HG02798 (cell line): ENCODE data around the gene RIOK1.

ENCODE experiments used
- ATAC-seq: cut with Tn5 transposase; IDR thresholded peaks from one replicate; pipeline ENCODE4 v1.9.1; 2021; ENCODE audit warnings: mild to moderate bottlenecking; ENCODE audit not compliant: unreplicated experiment, poor library complexity

RIOK1 gene

DNA sequence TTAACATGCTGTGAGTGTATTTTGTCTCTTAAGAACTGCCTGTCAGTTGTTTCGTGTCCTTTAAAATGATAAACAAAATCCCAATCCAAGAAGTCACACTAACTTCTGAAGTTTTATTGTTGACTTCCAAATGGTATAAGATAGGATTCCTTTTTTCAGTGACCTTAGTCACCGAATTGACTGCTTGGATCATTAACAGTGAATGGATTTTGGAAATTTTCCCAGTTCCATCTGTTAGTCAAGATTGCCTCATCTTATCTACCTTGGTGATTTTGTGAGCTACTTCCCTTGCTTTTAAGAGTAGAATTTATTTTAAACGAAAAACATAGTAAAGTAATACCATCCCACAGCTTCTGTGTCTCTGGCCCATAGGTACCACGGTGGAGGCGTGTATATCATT is 14.9 kb downstream of the RIOK1 start:
- no peak for ATAC-seq

DNA sequence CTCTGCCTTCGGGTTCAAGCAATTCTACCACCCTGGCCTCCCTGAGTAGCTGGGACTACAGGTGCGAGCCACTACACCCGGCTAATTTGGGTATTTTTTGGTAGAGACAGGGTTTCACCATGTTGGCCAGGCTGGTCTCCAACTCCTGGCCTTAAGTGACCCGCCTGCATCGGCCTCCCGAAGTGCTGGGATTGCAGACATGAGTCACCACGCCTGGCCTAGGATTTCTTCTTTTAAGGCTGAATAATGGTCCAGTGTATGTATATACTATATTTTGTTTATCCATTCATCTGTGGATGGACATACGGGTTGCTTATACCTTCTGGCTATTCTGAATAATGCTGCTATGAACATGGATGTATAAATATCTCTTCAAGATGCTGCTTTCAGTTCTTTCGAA is 17.1 kb downstream of the RIOK1 start:
- ATAC-seq: no peak

DNA sequence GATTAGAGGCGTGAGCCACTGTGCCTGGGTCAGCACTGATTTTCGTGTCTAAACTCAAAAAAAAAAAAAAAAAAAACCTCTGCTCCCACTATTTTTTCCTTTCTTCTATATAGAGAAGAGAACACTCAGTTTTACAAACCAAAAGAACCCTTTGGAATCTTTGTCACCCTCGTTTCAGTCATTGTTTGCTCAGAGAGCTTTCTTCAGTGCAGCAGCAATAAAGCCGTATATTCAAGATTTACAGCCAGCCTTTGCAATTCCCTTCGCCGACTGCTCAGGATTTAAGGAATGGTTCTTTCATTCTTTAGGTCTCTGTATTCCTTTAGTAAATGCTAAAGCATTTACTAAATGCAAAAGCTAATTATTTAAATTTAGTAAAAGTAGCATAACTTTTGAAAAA is 20.1 kb downstream of the RIOK1 start:
- ATAC-seq: no peak

DNA sequence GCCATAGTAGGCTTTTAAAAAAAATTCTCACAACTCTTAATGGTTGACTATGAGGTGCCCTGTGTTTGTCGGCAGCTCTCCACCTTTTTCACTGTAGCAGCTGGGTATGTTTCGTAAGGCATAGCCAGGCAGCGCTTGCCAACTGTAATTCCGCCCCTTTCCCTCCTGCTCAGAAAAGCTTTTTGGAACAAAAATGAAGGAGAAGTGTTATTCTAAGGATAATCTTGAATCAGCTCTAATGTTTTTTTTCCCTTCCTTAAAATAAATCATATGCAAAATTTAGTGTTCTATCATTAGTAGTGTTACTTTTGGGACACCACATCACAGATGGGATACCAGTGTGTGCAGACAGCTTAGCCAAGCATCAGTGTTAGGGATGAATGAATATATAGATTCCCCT is 21.2 kb downstream of the RIOK1 start:
- no peak for ATAC-seq

DNA sequence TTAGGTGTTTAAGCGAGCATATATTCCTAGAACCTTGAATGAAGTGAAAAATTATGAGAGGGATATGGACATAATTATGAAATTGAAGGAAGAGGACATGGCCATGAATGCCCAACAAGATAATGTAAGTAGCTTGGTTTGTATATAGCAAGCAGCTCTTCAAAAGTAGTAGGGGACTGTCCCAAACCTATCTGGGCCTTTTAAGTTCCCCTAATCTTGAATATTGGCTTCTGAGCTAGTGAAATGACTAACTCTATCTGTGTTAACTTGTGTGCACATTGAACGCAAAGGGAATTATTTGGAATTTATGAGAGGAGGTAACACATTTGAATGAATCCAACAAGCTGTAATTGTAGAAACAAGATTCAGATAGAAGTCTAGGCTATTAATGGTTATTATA is 21.7 kb downstream of the RIOK1 start:
- no peak for ATAC-seq

DNA sequence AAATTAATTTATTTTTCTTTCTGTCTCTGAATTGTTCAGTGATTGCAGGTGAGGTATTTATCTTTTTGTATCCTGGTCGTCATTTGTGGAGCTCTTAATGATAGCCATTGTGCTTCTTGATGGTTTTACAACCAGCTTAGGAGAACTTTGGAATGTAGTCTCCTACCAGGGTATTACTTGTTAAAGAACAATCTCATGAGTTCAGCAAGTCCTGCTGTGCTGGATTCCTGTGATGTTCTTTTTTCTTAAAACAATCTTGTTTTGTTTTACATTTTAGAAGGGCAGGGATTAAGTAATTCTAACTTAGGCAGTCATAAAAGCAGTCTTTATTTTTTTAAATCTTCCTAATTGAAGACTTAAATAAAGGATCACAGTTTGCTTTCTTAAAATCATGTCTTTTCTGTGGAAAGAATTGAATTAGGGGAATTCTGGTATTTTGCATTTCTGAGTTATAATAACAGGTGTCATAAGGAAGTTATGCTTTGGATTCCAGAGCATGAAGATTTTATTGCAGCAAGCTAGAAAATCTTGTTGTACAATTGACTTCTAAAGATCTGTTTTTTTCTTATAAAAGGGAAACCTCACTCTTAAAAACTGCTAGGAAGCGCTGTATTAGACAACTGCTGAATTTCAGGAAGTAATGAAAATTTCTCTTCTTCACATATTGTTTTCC is 23.7 kb downstream of the RIOK1 start:
- ATAC-seq: no peak

DNA sequence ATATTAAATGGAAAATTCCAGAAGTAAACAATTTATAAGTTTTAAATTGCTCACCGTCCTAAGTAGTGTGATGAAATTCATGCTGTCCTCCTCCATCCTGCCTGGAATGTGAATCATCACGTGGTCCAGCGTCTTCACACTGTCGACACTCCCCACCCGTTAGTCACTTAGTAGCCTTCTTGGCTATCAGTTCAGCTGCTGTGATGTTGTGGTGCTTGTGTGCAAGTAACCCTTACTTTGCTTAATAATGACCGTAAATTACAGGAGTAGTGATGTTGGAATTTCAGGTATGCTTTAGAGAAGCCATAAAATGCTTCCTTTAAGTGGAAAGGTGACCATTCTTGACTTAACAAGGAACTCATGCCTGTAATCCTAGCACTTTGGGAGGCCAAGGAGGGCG is 25.2 kb downstream of the RIOK1 start:
- ATAC-seq: no peak

DNA sequence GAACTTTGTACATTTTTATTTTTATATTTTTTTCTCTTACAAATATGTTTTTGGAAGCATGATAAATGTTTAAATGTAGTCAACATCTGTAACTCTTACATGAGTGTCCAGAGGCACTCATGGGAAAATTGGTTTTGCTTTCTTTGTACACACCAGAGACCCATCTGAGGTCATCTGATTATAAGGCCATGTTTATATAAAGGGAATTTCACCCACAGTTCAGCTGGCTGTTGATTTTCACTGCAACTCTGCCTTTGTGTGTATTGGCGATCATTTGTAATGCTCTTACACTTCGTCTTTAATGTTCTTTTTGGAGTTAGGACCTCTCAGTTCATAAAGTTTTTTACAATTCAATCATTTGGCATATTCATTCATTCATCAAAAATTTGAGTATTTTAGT is 28.1 kb downstream of the RIOK1 start:
- no peak for ATAC-seq

DNA sequence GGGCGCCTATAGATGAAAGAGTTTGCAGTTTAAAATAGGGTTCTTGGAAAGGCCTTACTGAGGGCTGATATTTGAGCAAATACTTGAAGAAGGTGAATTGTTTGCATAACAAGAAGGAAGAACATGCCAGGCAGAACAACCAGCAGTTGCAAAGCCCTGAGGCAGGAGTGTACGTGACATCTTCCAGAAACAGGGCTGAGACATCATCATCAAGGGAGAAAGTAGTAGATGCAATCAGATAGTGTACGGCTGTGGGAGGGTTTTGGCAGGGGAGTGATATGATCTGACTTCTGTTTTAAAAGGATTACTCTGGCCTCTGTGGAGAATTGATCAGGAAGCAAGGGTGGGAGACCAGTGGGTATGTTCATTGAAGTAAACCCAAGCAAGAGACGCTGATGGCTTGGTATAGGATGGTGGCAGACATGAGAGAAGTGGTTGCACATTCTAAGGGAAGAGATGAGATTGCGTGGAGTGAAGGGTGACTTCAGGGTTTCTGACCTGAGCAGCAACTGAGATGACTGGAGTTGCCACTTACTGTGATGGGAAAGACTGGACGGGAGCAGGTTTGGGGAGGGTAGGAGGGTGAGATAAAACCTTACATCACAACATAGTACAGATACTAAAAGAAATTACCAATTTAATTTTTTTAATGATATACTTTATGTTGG is 28.8 kb downstream of the RIOK1 start:
- ATAC-seq: no peak

DNA sequence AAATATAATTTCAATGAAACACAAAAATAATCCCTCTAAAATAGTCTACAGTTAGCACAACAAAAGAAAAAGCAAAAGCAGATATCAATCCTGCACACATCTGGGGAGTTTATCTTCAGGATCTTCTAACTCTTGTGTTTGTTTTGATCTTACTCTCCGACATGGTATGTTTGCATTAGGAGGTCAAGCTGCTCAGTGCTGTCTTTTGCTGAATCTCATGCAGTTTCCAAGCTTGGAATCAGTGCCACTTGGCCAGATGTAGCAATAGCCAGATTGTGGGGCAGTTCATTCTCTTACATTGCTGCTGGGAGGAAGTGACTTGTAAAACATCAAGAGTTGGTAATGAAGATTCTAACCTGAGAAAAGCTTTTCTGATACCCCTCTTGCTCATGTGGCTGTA is 29.5 kb downstream of the RIOK1 start:
- ATAC-seq: no peak

DNA sequence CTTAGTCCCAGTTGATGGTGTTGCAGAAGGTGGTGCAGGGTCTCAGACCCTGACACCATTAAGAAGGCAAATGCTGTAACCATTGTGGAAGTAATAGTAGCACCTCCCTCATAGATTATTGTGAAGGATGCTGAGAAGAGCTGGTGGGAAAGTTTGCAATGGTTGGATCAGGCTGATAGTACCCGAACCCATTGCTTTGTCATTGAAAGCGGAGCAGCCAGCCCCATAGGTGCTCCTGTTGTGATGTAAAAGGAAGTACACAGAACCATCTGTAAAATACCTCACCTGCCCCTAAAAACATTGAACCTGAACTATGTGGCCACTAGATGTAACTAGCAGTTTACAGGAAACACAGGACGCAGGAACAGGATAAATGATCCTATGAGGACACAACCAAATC is 31.5 kb downstream of the RIOK1 start:
- no peak for ATAC-seq

DNA sequence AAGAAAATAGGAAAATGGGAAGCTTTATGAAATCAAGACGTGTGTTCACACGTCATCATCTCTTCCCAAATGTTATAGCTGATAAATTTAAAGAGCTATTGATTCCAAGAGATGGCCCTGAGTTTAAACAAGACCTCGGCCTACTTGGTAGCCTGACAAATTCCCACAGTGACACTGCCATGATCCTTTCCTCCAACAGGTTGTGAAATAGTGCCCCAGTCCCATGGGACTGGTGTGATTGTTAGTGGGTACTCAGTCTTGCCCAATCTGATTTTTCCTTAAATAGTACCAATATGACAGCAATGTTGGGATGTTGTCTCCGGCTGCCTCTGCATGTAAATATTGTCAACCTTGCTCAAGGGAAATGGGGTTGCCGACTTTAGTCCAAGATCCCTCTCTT is 34.5 kb downstream of the RIOK1 start:
- no peak for ATAC-seq

DNA sequence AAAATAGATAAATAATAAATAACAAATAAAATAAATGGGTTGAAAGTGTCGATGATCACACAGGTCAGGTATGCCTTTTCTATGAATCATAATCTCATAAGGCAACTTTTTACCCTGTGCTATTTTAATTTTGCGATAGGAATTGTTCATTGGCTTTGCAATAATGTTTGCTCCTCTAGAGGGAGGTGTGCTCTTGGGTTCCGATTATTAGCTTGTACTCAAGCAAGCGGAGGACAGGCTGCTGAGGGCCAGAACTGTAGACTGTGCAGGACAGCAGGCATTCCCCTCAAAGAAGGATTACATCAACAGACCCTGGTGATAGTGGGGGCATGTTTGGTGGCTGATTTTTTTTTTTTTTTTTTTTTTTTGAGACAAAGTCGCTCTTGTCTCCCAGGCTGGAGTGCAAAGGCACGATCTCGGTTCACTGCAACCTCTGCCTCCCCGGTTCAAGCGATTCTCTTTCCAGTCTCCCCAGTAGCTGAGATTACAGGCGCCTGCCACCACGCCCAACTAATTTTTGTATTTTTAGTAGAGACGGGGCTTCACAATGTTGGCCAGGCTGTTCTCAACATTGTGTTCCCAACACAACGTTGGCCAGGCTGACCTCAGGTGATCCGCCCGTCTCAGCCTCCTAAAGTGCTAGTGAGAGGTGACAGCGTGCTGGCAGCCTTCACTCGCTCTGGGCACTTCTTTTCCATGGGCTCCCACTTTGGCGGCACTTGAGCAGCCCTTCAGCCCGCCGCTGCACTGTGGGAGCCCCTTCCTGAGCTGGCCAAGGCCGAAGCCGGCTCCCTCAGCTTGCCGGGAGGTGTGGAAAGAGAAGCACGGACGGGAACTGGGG is 35.6 kb downstream of the RIOK1 start:
- no peak for ATAC-seq

DNA sequence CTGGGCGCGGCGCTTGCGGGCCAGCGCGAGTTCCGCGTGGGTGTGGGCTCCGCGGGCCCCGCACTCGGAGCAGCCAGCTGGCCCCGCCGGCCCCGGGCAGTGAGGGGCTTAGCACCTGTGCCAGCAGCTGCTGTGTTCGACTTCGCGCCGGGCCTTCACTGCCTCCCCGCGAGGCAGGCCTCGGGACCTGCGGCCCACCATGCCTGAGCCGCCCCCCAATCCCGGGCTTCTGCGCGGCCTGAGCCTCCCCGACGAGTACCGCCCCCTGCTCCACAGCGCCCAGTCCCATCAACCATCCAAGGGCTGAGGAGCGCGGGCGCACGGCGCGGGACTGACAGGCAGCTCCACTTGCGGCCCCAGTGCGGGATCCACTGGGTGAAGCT is 36.2 kb downstream of the RIOK1 start:
- no peak for ATAC-seq

DNA sequence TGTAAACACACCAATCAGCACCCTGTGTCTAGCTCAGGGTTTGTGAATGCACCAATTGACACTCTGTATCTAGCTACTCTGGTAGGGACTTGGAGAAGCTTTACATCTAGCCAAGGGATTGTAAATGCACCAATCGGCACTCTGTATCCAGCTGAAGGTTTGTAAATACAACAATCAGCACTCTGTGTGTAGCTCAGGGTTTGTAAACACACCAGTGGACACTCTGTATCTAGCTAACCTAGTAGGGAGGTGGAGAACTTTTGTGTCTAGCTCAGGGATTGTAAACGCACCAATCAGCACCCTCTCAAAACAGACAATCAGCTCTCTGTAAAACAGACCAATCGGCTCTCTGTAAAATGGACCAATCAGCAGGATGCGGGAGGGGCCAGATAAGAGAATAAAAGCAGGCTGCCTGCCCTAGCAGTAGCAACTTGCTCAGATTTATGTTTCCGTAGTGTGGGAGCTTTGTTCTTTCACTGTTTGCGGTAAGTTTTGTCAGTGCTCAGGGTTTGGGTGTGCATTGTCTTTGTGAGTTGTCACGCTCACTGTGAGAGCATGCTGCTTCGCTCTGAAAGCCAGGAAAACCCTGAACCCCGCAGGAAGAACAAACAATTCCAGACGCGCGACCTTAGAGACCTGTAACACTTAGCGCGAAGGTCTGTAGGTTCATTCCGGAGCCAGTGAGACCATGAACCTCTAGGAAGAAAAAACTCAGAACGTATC is 37.0 kb downstream of the RIOK1 start:
- no peak for ATAC-seq

DNA sequence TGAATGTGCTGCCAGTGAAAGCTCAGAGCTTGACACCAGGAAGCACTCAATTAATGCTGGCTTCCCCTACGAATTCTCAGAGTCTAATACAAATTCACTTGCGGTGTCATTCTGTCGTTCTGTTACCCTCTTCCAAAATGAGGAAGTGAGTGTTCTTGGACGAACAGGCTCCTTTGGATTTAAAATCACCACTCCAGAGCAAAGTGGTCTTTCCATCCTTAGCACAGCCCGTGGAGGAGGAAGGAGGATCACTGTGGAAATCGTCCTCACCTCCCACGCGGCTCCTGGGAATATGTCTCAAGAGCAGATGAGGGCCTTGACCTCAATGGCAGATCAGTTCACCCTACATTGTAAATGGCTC is 41.7 kb downstream of the RIOK1 start:
- no peak for ATAC-seq

DNA sequence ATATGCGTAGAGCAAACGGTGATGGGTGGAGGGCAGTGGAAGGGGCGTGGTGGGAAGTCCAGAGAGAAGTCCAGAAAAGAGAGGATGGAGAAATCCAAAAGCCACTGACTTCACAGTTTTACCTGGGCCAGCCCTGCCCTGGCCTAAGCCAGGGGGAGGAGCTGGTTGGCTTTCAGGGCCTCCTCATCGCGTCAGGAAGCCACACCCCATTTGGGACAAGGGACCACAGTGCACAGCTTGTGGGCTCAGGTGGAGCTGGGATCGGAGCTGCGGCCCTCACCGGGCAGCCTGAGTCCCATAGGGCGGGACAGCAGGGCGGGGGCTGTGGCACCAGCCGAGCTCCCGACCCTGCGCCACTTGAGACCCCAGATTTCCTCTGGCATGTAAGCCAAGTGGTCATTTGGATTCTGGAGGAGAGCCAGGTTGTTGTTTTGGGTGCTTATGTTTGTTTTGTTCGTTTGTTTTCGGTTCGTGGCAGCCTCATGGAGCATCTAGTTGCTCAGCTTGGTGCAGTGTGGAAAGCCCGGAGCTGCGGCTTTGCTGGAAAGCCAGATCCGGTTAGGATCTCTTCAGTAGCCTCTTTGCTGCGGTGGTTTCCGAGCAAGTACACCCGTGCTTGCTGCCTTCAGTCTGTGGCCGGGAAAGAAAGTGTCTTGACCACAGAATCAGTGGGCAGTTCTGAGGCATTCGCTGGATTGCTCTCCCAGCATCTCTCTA is 42.2 kb downstream of the RIOK1 start:
- no peak for ATAC-seq

DNA sequence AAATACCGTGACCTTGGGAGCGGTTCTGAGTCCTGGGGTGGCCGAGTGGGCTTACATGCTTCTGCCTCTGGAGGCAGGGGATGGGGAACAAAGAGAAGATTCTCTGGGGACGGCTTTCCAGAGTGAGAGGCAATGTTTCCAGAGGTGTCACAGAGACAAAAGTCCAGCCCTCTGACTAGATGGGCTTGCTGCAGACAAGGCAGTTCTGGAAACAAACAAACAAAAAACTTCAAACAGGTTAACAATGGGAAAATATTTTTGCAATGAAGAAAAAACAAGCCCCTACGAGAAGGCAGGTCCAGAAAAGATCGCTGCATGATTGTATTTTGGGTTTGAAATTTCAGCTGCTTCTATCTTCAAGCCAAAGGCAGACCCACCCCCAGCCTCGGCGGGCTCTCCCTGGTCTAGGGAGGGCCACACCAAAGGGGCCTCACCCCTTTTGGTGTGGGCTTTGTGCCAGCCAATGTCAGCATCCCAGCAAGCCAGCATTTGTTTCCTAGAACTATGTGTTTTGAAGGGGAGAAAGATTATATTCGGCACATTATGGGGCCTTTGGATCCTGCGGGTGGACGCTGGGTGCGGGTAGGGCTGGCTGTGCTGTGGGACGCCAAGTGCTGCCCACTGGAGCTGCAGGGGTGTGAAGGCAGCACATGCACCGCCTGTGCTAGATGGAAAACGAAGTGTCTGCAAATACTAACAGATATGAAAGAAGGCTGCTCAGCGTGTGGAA is 42.9 kb downstream of the RIOK1 start:
- ATAC-seq: no peak

DNA sequence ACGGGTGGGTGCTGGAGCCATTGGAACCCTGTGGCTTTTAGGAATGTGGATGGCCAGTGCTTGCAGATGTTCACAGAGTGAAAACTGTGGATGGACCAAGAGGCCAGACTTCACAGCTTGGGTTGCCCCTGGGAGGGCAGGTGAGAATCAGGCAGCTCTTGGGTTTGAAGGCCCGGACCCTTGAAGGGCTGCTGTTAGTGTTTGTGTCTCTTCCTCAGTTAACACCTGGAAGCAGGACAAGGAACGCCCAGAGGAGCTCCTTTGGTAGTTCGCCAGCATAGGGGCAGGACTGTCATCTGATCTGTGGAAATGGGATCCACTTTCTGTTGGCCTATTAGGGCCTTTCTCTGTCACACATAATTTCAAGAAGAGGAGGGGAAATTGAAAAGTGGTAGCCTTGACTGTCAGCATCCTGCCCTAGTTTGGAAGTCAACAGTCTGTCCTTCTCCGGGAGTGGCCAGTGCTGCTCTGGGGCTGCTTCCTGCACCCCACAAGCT is 43.6 kb downstream of the RIOK1 start:
- no peak for ATAC-seq

DNA sequence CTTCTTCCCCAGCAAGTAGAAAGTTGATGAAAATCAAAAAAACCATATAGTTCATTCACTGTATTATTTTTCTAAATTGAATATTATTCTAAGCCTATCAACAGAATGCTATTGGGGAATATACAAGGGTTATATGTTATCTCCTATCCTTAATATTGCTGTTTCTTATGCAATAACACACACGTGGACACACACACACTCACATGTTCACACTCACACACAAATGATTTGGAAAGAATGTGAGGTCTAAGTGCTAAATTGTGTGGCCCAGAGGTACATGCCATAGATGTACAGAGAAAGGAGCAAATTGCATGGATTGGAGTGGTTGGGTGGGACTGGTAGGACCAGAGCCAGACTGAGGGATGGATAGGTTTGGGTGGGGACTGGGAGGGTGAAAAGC is 45.1 kb downstream of the RIOK1 start:
- ATAC-seq: no peak
